Cardiac muscle cell (in vitro differentiated cells and primary cell): ENCODE data around the gene PARM1. TPM values are rescaled to one million over a fixed set of nuclear protein-coding genes. Genes with fewer than 3 reads are reported as not detected.

ENCODE experiments used
- DNase-seq, 2 donors: peaks; one replicate each; pipeline versions ENCODE4 v3.0.0 to v3.0.0-alpha.2; 2010 to 2017; ENCODE audit warnings: low read depth in 1 of 2, low spot score in 1 of 2
- H3K27ac ChIP-seq: fragments of 200-600 bp; sonication (generic); 2 replicates; pipeline ENCODE4 v1.5.1; 2016
- H3K27me3 ChIP-seq: fragments of 200-600 bp; sonication (generic); 2 replicates; pipeline ENCODE4 v1.6.0; 2016; ENCODE audit warnings: control low read depth
- H3K36me3 ChIP-seq: fragments of 200-600 bp; sonication (generic); 2 replicates; pipeline ENCODE4 v1.5.1; 2016; ENCODE audit warnings: control low read depth
- H3K4me1 ChIP-seq: fragments of 200-600 bp; sonication (generic); 2 replicates; pipeline ENCODE4 v1.8.1; 2017; ENCODE audit warnings: low read depth, mild to moderate bottlenecking, mixed run types
- H3K4me3 ChIP-seq: fragments of 200-600 bp; sonication (generic); 2 replicates; pipeline ENCODE4 v1.5.1; 2016; ENCODE audit warnings: mild to moderate bottlenecking
- H3K9me3 ChIP-seq: fragments of 200-600 bp; sonication (generic); 2 replicates; pipeline ENCODE4 v1.5.1; 2017; ENCODE audit warnings: low read depth, mild to moderate bottlenecking, control low read depth
- CTCF ChIP-seq: IDR thresholded peaks from 2 replicates; pipeline ENCODE4 v1.5.1; 2012; ENCODE audit warnings: low read depth, mild to moderate bottlenecking, low read length
- polyA plus RNA-seq: library from polyadenylated mRNA; unstranded; fragments of >200 nt; fragmentation: Nextera tagmentation; extraction: Ambion mirVana; gene quantifications from 2 replicates; pipeline ENCODE4 v1.2.1, GENCODE V29; 2016
- total RNA-seq: library from RNA; depleted of rRNA; stranded (reverse); fragments of >200 nt; gene quantifications from 2 replicates; pipeline ENCODE4 v1.2.3, GENCODE V29; 2016

The PARM1 gene
- total and polyA plus RNA-seq, 2 experiments from 2014 or later = 8.0 to 10.9 TPM

DNA sequence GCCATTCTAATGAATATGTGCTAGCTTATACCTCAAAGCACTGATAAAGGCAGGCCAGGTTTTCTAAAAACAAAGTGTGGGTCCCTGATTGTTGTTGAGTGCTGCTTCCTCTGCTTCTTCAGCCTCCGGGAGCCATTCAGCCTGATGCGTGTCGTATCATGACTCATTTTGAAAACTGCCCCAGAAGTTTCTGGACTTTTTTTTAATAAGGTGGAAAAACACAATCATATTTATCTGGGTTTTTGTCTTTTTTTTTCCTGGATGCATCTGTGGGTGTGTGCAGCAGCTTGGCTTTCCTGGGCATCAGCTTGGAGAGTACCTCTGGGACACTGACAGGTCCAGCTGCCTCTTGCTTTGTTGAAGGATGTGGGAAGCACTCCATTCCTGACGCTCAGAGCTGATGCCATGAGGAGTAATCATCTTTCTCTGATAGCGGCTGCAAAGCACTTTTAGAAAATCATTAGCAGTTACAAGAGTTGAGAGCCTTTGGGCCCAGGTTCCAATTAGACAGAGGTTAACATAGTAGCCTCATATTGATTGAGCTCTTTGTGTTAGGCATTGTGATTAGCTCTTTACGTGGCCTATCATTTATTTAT is 66.9 kb downstream of the PARM1 start:
- H3K4me3 ChIP-seq = no peak overlapping the region
- peaks cover 7% of the 10 kb centered on the region for H3K4me1 ChIP-seq
- no peak overlapping the region for H3K27ac ChIP-seq
- TF ChIP-seq CTCF = no peak
- H3K36me3 ChIP-seq = no peaks in the 10 kb centered on the region
- H3K9me3 ChIP-seq = no peaks in the 10 kb centered on the region
- no peak for DNase-seq
- no peaks in the 10 kb centered on the region for H3K27me3 ChIP-seq

DNA sequence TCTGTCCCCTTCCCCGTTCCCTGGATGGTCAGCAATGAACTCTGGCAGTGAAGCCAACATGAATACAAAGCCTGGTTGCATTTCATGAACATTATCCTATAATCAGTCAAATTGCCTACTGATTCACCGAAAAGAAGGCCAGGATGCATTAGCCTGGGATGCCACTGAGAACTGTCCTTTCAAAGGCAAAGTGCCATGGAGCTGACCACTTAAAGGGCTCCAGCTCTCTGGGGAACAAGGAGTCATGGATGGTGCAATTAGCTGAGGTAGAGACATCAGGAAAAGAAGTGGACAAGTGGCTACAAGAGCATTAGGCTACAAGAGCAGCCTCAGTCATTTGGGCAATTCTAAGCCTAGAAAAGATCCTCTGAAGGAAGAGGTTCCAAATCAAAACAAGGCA is 69.0 kb downstream of the PARM1 start:
- no peak overlapping the region for H3K4me3 ChIP-seq
- no peak overlapping the region for H3K27ac ChIP-seq
- peaks cover 10% of the 10 kb centered on the region for H3K4me1 ChIP-seq
- H3K9me3 ChIP-seq = no peaks in the 10 kb centered on the region
- H3K36me3 ChIP-seq = no peaks in the 10 kb centered on the region
- DNase-seq = no peak
- no peaks in the 10 kb centered on the region for H3K27me3 ChIP-seq
- no peak for TF ChIP-seq CTCF

GRCh38 chr4:75002381-75002780 is 69.5 kb downstream of the PARM1 start:
- no peak for TF ChIP-seq CTCF

DNA sequence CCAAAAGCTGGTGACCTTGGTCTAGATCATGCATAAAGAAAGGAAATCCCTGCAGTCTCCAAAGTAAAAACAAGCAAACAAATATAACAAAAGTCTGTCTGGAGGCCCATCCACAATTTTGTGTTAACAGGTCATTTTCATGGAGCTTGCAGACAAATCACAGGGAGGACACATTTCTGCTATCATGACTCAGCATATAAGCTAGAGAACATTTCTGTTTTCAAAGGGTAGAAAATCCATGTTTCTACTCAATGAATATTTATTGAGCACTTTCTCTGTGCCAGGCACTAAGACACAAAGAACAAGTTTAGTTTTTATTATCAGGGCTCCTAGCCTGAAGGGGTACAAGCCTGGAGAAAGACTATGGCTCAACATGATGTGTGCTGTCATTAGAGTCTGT is 71.1 kb downstream of the PARM1 start:
- no peak overlapping the region for H3K4me3 ChIP-seq

More at GRCh38 chr4:75002381-75002780, 69.5 kb downstream of the PARM1 start:
- Histone ChIP-seq H3K9me3 (no peaks in the 10 kb centered on the region), H3K27me3 (no peaks in the 10 kb centered on the region), H3K4me3 (no peak overlapping the region), H3K4me1 (peaks cover 8% of the 10 kb centered on the region), H3K27ac (no peak overlapping the region), H3K36me3 (no peaks in the 10 kb centered on the region)
- no peak for DNase-seq

DNA sequence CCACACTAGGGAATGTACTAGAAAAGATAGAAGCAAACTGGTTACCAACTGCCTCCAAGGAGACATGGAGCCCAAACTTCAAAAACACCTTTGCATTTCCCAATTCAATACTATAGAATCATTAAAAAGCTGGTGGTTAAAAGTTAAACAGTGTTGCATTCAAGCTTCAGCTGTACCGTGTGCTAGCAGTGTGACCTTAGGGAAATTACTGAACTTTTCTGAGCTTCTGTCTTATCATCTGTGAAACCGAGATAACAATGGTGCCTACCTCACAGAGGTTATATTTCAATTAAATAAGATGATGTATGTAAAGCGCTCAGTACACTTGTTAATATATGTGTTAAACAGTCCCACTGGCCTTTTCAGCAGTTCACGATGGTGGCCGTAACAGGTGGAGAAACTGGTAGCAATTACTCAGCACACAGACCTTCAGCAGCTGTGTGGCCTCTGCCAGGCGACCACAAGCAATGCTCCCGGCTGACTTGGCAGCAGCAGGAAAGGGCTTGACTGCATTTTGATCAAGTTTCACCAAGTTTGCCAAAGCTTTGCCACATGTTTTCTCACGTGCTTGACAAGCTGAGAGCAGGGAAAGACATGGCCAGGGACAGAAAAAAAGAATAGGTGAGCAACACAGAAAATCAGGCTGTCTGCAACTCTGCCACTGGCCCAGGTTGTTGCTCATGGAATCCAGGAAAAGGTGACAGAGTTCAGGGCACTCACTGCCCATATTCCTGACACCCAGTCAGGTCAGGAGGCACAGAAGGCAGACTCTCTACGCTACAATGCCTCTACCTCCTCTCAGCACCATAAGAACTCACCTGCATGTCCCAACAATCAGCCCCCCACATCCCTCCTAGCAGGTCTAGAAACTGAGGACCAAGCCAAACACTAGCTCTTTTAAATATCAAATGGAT is 72.1 kb downstream of the PARM1 start:
- Histone ChIP-seq H3K4me3 (no peak overlapping the region), H3K9me3 (no peaks in the 10 kb centered on the region), H3K4me1 (peaks cover 8% of the 10 kb centered on the region), H3K27me3 (no peaks in the 10 kb centered on the region), H3K27ac (peak overlapping the region; percentile 7), H3K36me3 (no peaks in the 10 kb centered on the region)
- no peak for TF ChIP-seq CTCF
- DNase-seq = no peak

More for the DNA sequence above, 71.1 kb downstream of the PARM1 start:
- DNase-seq = no peak
- Histone ChIP-seq H3K4me1 (peaks cover 8% of the 10 kb centered on the region), H3K9me3 (no peaks in the 10 kb centered on the region), H3K27me3 (no peaks in the 10 kb centered on the region), H3K27ac (no peak overlapping the region), H3K36me3 (no peaks in the 10 kb centered on the region)
- no peak for TF ChIP-seq CTCF
